Endothelial cell of umbilical vein (primary cell): ENCODE results near the gene SLC9B2. TPM values are rescaled to one million over a fixed set of nuclear protein-coding genes. Genes with fewer than 3 reads are reported as not detected.

Source experiments
- BruUV-seq: library from RNA; stranded (reverse); fragments of 400-500 nt; replicated peaks from 2 replicates; lab custom pipeline; 2021; lab: Mats Ljungman, UMichigan
- CTCF ChIA-PET: fragments of 300-600, 350-600 bp; sonication (Branson Sonifier 250); formaldehyde crosslinking; loops from one replicate; lab custom pipeline; 2021; ENCODE audit warnings: antibody characterized with exemption, inconsistent platforms; lab: Charles Lee
- POLR2A ChIA-PET: fragments of 300-600, 350-600 bp; sonication (Branson Sonifier 250); formaldehyde crosslinking; loops from one replicate; lab custom pipeline; 2021; ENCODE audit warnings: antibody characterized with exemption, inconsistent platforms; lab: Charles Lee
- DNase-seq: peaks from one replicate; pipeline ENCODE4 v3.0.0-alpha.2; 2011; ENCODE audit warnings: low read depth, low spot score
- FAIRE-seq: peaks from 2 replicates; lab custom pipeline; 2011; peaks lifted over from hg19 to GRCh38; lab: Jason Lieb, UNC
- H2AFZ ChIP-seq: 2 replicates; pipeline ENCODE4 v1.6.0; 2012; ENCODE audit warnings: low read depth, low read length, control low read depth, inconsistent platforms
- H3K27ac ChIP-seq: 2 replicates; pipeline ENCODE4 v1.5.1; 2011; ENCODE audit warnings: low read depth, mild to moderate bottlenecking, control low read depth, low read length, moderate library complexity; ENCODE audit not compliant: insufficient read depth
- H3K27me3 ChIP-seq, 2 experiments: 2 replicates each; pipeline versions ENCODE4 v1.6.0 to v1.6.1; 2011; ENCODE audit warnings: low read length in 2 of 2, mixed read lengths in 1 of 2; ENCODE audit not compliant: control insufficient read depth in 2 of 2, insufficient read depth in 2 of 2
- H3K36me3 ChIP-seq, 2 experiments: 2 replicates in 1 of 2; 3 replicates in 1 of 2; pipeline ENCODE4 v1.5.1; 2011; ENCODE audit warnings: low read length in 2 of 2, mild to moderate bottlenecking in 1 of 2, moderate library complexity in 1 of 2; ENCODE audit not compliant: control insufficient read depth in 2 of 2, insufficient read depth in 2 of 2; ENCODE audit errors: extremely low read depth in 1 of 2
- H3K4me1 ChIP-seq: 3 replicates; pipeline ENCODE4 v1.5.1; 2011; ENCODE audit warnings: mild to moderate bottlenecking, low read length; ENCODE audit not compliant: control insufficient read depth, insufficient read depth; ENCODE audit errors: extremely low read depth
- H3K4me2 ChIP-seq: 2 replicates; pipeline ENCODE4 v1.6.1; 2011; ENCODE audit warnings: low read length, control low read depth, mixed read lengths; ENCODE audit not compliant: insufficient read depth
- H3K4me3 ChIP-seq, 3 experiments: fragments of 200-600 bp in 1 of 3; sonication (generic), shearing (Covaris generic) in 1 of 3; replicated peaks in 1 of 3; 2 replicates each; pipeline ENCODE4 v1.5.1; 2011 to 2016; ENCODE audit warnings: control low read depth in 3 of 3, low read length in 3 of 3, mild to moderate bottlenecking in 2 of 3, inconsistent platforms in 1 of 3, low read depth in 1 of 3, moderate library complexity in 1 of 3; ENCODE audit not compliant: insufficient read depth in 1 of 3
- H3K79me2 ChIP-seq: 2 replicates; pipeline ENCODE4 v1.6.0; 2012; ENCODE audit warnings: low read length, inconsistent platforms; ENCODE audit not compliant: control insufficient read depth, insufficient read depth
- H3K9ac ChIP-seq: replicated peaks from 2 replicates; pipeline ENCODE3; 2011; ENCODE audit warnings: low read length, control low read depth; ENCODE audit not compliant: insufficient read depth; ENCODE audit errors: extremely low read depth
- H3K9me1 ChIP-seq: replicated peaks from 3 replicates; pipeline ENCODE4 v1.6.0; 2011; ENCODE audit warnings: mild to moderate bottlenecking, low read length; ENCODE audit not compliant: control insufficient read depth, insufficient read depth; ENCODE audit errors: extremely low read depth
- H3K9me3 ChIP-seq: replicated peaks from 2 replicates; pipeline ENCODE4 v1.5.1; 2012; ENCODE audit warnings: low read length, inconsistent platforms; ENCODE audit not compliant: control insufficient read depth, insufficient read depth
- H4K20me1 ChIP-seq: replicated peaks from 2 replicates; pipeline ENCODE3; 2011; ENCODE audit warnings: mild to moderate bottlenecking, low read length; ENCODE audit not compliant: control insufficient read depth, insufficient read depth; ENCODE audit errors: extremely low read depth
- EZH2 ChIP-seq: IDR thresholded peaks from 2 replicates; pipeline ENCODE4 v1.6.1; 2012; ENCODE audit warnings: borderline replicate concordance, low read depth, mild to moderate bottlenecking, moderate library complexity, low read length, inconsistent platforms; ENCODE audit not compliant: severe bottlenecking
- FOS ChIP-seq: IDR thresholded peaks from 2 replicates; pipeline ENCODE4 v1.6.1; 2011; ENCODE audit warnings: mild to moderate bottlenecking, low read length, moderate library complexity, borderline replicate concordance; ENCODE audit not compliant: insufficient read depth
- GATA2 ChIP-seq: IDR thresholded peaks from 2 replicates; pipeline ENCODE4 v1.7.0; 2011; ENCODE audit warnings: low read depth, mild to moderate bottlenecking, moderate library complexity, mixed read lengths, low read length; ENCODE audit not compliant: insufficient read length, insufficient read depth
- JUN ChIP-seq: IDR thresholded peaks from 2 replicates; pipeline ENCODE4 v1.6.1; 2011; ENCODE audit warnings: borderline replicate concordance, low read depth; ENCODE audit not compliant: insufficient read length, insufficient read depth
- MYC ChIP-seq: IDR thresholded peaks from one replicate; pipeline ENCODE4 v1.6.1; 2011; ENCODE audit warnings: mild to moderate bottlenecking, low read depth, low read length
- POLR2A ChIP-seq: IDR thresholded peaks from 2 replicates; pipeline ENCODE4 v1.6.1; 2012; ENCODE audit warnings: low read depth, mild to moderate bottlenecking, control low read depth, low read length
- POLR2AphosphoS5 ChIP-seq: IDR thresholded peaks from 2 replicates; pipeline ENCODE4 v1.6.1; 2012; ENCODE audit warnings: low read depth, mild to moderate bottlenecking, control low read depth, low read length, moderate library complexity; ENCODE audit not compliant: insufficient read depth
- dilution Hi-C: fragments of 300-500 bp; cut with MboI; formaldehyde crosslinking; loops from one replicate; pipeline ENCODE4 v1.15.0; 2019; ENCODE audit warnings: low sequenced_read_pairs; ENCODE audit not compliant: extremely low pct_ligation_motif_present
- intact Hi-C: fragments of 100-400 bp; cut with micrococcal nuclease; formaldehyde crosslinking; loops from one replicate; pipeline ENCODE4 v1.10.0; 2022
- polyA plus RNA-seq, 4 experiments: library from polyadenylated mRNA; depleted of rRNA in 3 of 4; stranded (reverse) in 3 of 4; unstranded in 1 of 4; fragments of >200 nt; gene quantifications; 2 replicates each; pipeline versions ENCODE4 v1.2.1 to v1.2.3, GENCODE V29; 2011 to 2012; ENCODE audit warnings: missing spikeins in 1 of 4
- total RNA-seq: library from RNA; stranded (reverse); gene quantifications from 2 replicates; pipeline ENCODE4 v1.2.3, GENCODE V29; 2021
- TF ChIP-seq, protein P1 (sequence below), 2 donors: IDR thresholded peaks; 1 replicate in 1 of 2; 2 replicates in 1 of 2; pipeline ENCODE4 v1.5.1; 2011; ENCODE audit warnings: low read length in 2 of 2, mild to moderate bottlenecking in 2 of 2, moderate library complexity in 2 of 2, control low read depth in 1 of 2, inconsistent platforms in 1 of 2, low read depth in 1 of 2; ENCODE audit not compliant: insufficient read depth in 1 of 2; ENCODE audit errors: extremely low read depth in 1 of 2
- TF ChIP-seq, protein P2 (sequence below): IDR thresholded peaks from 2 replicates; pipeline ENCODE4 v1.6.1; 2011; ENCODE audit not compliant: insufficient read depth, insufficient read length

Gene SLC9B2
- total and polyA plus RNA-seq, 2 donors (not counting 3 experiments of a cell fraction or from before 2014, with no cell fraction given) = 9.6 to 23.5 TPM

DNA sequence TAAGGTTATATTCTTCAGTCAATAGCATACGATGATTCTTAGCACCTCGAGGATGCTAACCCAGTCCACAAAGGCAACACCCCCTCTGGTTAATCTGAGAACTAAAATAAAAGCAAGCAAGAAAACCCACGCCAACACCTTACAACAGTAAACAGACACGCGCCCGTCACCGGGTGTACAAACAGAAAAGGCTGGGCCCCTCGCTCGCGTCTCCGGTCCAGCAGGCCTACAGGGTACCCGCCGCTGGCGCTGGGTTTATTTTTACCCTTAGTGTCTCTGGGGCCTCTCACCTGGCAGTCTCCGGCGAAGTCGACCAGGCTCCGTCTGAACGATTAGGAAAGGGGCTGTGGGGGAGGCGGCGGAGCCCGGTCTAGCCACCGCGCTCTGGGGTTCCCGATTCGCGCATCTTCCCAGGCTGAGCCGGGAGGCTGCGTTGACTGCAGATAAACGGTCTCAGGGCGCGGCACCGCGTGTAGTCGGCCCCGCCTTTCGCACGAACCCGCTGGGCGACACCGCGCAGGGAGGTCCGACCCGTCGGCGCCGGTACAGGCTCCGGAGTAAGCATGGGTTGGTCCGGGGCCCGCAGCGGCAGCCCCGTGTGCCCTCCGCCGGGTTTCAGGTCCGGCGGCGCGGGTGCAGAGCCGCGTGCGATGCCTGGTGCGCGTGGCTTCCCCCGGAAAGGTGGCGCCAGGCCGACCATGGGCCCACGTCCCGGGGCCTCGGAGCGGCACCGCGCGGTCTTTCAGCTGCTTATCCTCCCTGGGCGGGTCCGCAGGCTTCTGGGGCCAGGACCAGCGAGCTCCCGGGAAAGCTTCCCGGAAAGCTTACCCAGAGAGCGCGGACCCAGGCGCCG, 441 bp downstream of the SLC9B2 start:
- H3K9ac ChIP-seq = peak overlapping the region; percentile 92
- TF ChIP-seq POLR2A (peak; percentile 70), POLR2AphosphoS5 (peak; percentile 72), MYC (no peak), GATA2 (peak; percentile 11)
- H3K4me2 ChIP-seq = peak overlapping the region; percentile 93
- peaks cover 15% of the 10 kb centered on the region for H3K4me1 ChIP-seq
- no peaks in the 10 kb centered on the region for H3K36me3 ChIP-seq
- H2AFZ ChIP-seq = peak overlapping the region; percentile 84
- H3K4me3 ChIP-seq = peak overlapping the region; percentile 76 to 83 (median 79)
- peak; percentile 18 for FAIRE-seq
- peaks cover 3% of the 10 kb centered on the region for H4K20me1 ChIP-seq
- ChIA-PET POLR2A (no interaction called here), CTCF (interaction anchor here (0.6 to 1.8 kb wide), 7 partner anchors 24 to 710 kb away, joined by 3 to 8 read pairs (median 5); partner anchors contain the start of gene BDH2)
- intact Hi-C loops = loop anchor here (1.0 to 2.0 kb wide), 2 partner anchors 29 to 249 kb away; partner anchors contain the start of gene UBE2D3
- H3K27me3 ChIP-seq = no peaks in the 10 kb centered on the region
- dilution Hi-C loops = no loop called here
- BruUV-seq = no TSS peak
- peaks cover 43% of the 10 kb centered on the region for H3K79me2 ChIP-seq
- no peaks in the 10 kb centered on the region for H3K9me1 ChIP-seq
- peak; percentile 74 for DNase-seq
- H3K9me3 ChIP-seq = no peaks in the 10 kb centered on the region
- peak overlapping the region; percentile 92 for H3K27ac ChIP-seq

DNA sequence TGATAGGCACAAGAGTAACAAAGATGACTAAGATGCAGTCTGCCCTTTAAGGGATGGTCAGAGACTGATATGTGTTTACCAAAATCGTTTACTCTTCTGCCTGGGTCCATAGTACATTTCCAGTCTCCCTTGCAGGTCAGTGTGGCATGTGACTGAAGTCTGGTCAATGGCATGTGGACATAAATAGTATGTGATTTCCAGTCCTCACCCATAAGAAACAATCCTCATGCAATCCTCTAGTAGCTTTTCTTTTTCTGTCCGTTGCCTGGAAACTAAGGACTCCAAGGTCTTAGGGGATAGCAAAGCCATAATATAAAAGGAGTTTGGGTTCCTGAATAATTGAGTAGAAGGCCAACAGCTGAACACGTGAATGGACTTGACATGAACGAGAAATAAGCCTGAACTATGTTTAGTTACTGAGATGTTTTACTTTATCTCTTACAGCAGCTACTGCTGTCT, 1.1 kb downstream of the SLC9B2 start:
- POLR2A ChIA-PET = interaction anchor here (0.6 kb wide), 1 partner anchor 490 kb away, joined by 3 read pairs; no protein-coding TSS in a partner anchor
- Histone ChIP-seq H3K9me1 (no peaks in the 10 kb centered on the region), H2AFZ (peak overlapping the region; percentile 84), H3K9ac (peak overlapping the region; percentile 92), H3K4me3 (peak overlapping the region; percentile 76 to 83 (median 79)), H3K27ac (peak overlapping the region; percentile 92), H4K20me1 (peaks cover 3% of the 10 kb centered on the region), H3K9me3 (no peaks in the 10 kb centered on the region), H3K27me3 (no peaks in the 10 kb centered on the region), H3K4me1 (peaks cover 15% of the 10 kb centered on the region), H3K36me3 (no peaks in the 10 kb centered on the region), H3K79me2 (peaks cover 47% of the 10 kb centered on the region), H3K4me2 (peak overlapping the region; percentile 93)
- DNase-seq (peak; percentile 55), FAIRE-seq (no peak)
- CTCF ChIA-PET = interaction anchor here (0.6 to 1.7 kb wide), 4 partner anchors 8 to 645 kb away, joined by 3 to 8 read pairs (median 4); partner anchors contain the start of gene BDH2
- dilution Hi-C loops = no loop called here
- intact Hi-C loops = loop anchor here (2.0 kb wide), 1 partner anchor 29 kb away; no protein-coding TSS in a partner anchor
- TF ChIP-seq FOS (no peak), JUN (no peak), MYC (no peak), EZH2 (no peak), POLR2AphosphoS5 (no peak), GATA2 (no peak), POLR2A (no peak)
- TF ChIP-seq, protein P1, sequence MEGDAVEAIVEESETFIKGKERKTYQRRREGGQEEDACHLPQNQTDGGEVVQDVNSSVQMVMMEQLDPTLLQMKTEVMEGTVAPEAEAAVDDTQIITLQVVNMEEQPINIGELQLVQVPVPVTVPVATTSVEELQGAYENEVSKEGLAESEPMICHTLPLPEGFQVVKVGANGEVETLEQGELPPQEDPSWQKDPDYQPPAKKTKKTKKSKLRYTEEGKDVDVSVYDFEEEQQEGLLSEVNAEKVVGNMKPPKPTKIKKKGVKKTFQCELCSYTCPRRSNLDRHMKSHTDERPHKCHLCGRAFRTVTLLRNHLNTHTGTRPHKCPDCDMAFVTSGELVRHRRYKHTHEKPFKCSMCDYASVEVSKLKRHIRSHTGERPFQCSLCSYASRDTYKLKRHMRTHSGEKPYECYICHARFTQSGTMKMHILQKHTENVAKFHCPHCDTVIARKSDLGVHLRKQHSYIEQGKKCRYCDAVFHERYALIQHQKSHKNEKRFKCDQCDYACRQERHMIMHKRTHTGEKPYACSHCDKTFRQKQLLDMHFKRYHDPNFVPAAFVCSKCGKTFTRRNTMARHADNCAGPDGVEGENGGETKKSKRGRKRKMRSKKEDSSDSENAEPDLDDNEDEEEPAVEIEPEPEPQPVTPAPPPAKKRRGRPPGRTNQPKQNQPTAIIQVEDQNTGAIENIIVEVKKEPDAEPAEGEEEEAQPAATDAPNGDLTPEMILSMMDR (IDR thresholded peaks at IDR 0.05; ENCODE audit: extremely low read depth in 1 of 2, insufficient read depth in 1 of 2, low read depth in 1 of 2, low read length in 2 of 2) = no peak
- TF ChIP-seq, protein P2, sequence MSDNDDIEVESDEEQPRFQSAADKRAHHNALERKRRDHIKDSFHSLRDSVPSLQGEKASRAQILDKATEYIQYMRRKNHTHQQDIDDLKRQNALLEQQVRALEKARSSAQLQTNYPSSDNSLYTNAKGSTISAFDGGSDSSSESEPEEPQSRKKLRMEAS = no peak
- TSS peak; percentile 45 for BruUV-seq
